OCI-LY7 (cell line): ENCODE results near the gene VAT1L. TPM values are rescaled to one million over a fixed set of nuclear protein-coding genes. Genes with fewer than 3 reads are reported as not detected.

Experiments
- BruUV-seq: library from RNA; stranded (reverse); fragments of 400-500 nt; replicated peaks from 2 replicates; lab custom pipeline; 2021; lab: Mats Ljungman, UMichigan
- CTCF ChIA-PET: fragments of 300-600 bp; sonication (Branson Sonifier 250); formaldehyde crosslinking; loops from one replicate; lab custom pipeline; 2022; ENCODE audit warnings: antibody characterized with exemption; ENCODE audit not compliant: unreplicated experiment; lab: Charles Lee
- POLR2A ChIA-PET: fragments of 300-600 bp; sonication (Branson Sonifier 250); formaldehyde crosslinking; loops from one replicate; lab custom pipeline; 2022; ENCODE audit warnings: antibody characterized with exemption; lab: Charles Lee
- DNase-seq: peaks from one replicate; pipeline ENCODE4 v3.0.0-alpha.2; 2015; ENCODE audit warnings: low spot score
- H2AFZ ChIP-seq: fragments of 200-600 bp; sonication (generic), shearing (Covaris generic); 2 replicates; pipeline ENCODE4 v1.6.1; 2014; ENCODE audit warnings: mild to moderate bottlenecking, antibody characterized with exemption, low read length, moderate library complexity
- H3K27ac ChIP-seq: fragments of 200-600 bp; sonication (generic); 2 replicates; pipeline ENCODE4 v1.5.1; 2014; ENCODE audit warnings: mixed run types, low read depth, mild to moderate bottlenecking, moderate library complexity, low read length, inconsistent platforms; ENCODE audit not compliant: poor library complexity, severe bottlenecking
- H3K36me3 ChIP-seq: fragments of 200-600 bp; sonication (generic); 2 replicates; pipeline ENCODE4 v1.6.1; 2014; ENCODE audit warnings: mild to moderate bottlenecking, antibody characterized with exemption, low read length, moderate library complexity, mixed read lengths; ENCODE audit not compliant: insufficient read depth
- H3K4me1 ChIP-seq: fragments of 200-600 bp; sonication (generic); 2 replicates; pipeline ENCODE4 v1.5.1; 2014; ENCODE audit warnings: mild to moderate bottlenecking, low read length; ENCODE audit not compliant: insufficient read depth, poor library complexity, severe bottlenecking
- H3K4me2 ChIP-seq: fragments of 200-600 bp; sonication (generic); 2 replicates; pipeline ENCODE4 v1.6.1; 2014; ENCODE audit warnings: mild to moderate bottlenecking, low read length
- H3K4me3 ChIP-seq: fragments of 200-600 bp; sonication (generic); 2 replicates; pipeline ENCODE4 v1.5.1; 2014; ENCODE audit warnings: mild to moderate bottlenecking, low read depth, low read length; ENCODE audit not compliant: poor library complexity, severe bottlenecking
- H3K79me2 ChIP-seq: fragments of 200-600 bp; sonication (generic); 2 replicates; pipeline ENCODE4 v1.6.1; 2016; ENCODE audit warnings: low read depth, mild to moderate bottlenecking, low read length, moderate library complexity, mixed read lengths; ENCODE audit not compliant: insufficient read depth
- H3K9me2 ChIP-seq: fragments of 200-600 bp; sonication (generic); 2 replicates; pipeline ENCODE4 v1.6.1; 2016; ENCODE audit warnings: mild to moderate bottlenecking, low read length, mixed read lengths; ENCODE audit not compliant: insufficient read depth
- H3K9me3 ChIP-seq: fragments of 200-600 bp; sonication (generic); 2 replicates; pipeline ENCODE4 v1.6.1; 2014; ENCODE audit warnings: mild to moderate bottlenecking, mixed run types, low read length, mixed read lengths
- H4K20me1 ChIP-seq: fragments of 200-600 bp; sonication (generic); 2 replicates; pipeline ENCODE4 v1.6.1; 2014; ENCODE audit warnings: mild to moderate bottlenecking, antibody characterized with exemption, low read length, moderate library complexity, mixed read lengths; ENCODE audit not compliant: insufficient read depth
- CTCF ChIP-seq: fragments of 200-600 bp; sonication (generic); conservative IDR thresholded peaks from 2 replicates; pipeline ENCODE4 v1.5.1; 2014; ENCODE audit warnings: mild to moderate bottlenecking, antibody characterized with exemption, low read length, moderate library complexity, mixed read lengths
- EZH2phosphoT487 ChIP-seq: fragments of 200-600 bp; sonication (generic); IDR thresholded peaks from 2 replicates; pipeline ENCODE4 v1.6.1; 2018; ENCODE audit warnings: low read depth, borderline replicate concordance, mild to moderate bottlenecking, mixed run types, antibody characterized with exemption, low read length, moderate library complexity, mixed read lengths
- intact Hi-C: fragments of 100-400 bp; cut with micrococcal nuclease; formaldehyde crosslinking; loops from one replicate; pipeline ENCODE4 v1.10.0; 2022; ENCODE audit not compliant: unreplicated experiment
- total RNA-seq, 2 experiments: library from RNA; depleted of rRNA in 1 of 2; stranded (reverse); fragments of >200 nt in 1 of 2; shearing (Covaris generic) in 1 of 2; gene quantifications; 2 replicates each; pipeline ENCODE4 v1.2.3, GENCODE V29; 2014 to 2022

VAT1L gene
- total RNA-seq, 2 experiments from 2014 or later, result not detected

GRCh38 chr16:77939968-77940367 lies 151.6 kb downstream of the VAT1L start:
- Histone ChIP-seq H2AFZ (no peak overlapping the region), H3K4me2 (no peak overlapping the region), H3K79me2 (no peaks in the 10 kb centered on the region), H3K36me3 (no peaks in the 10 kb centered on the region), H3K4me1 (no peaks in the 10 kb centered on the region), H3K4me3 (no peak overlapping the region), H3K27ac (no peak overlapping the region), H4K20me1 (no peaks in the 10 kb centered on the region), H3K9me2 (no peaks in the 10 kb centered on the region), H3K9me3 (no peaks in the 10 kb centered on the region)
- no peak for DNase-seq
- TF ChIP-seq EZH2phosphoT487 (no peak), CTCF (no peak)
- ChIA-PET POLR2A (interaction anchor here (0.5 to 0.7 kb wide), 3 partner anchors 19 to 1843 kb away, joined by 3 to 6 read pairs (median 5); no protein-coding TSS in a partner anchor), CTCF (no interaction called here)
- intact Hi-C loops, result no loop called here
- BruUV-seq, result no TSS peak

- Histone ChIP-seq H2AFZ (no peak overlapping the region), H3K9me3 (no peaks in the 10 kb centered on the region), H3K79me2 (no peaks in the 10 kb centered on the region), H3K4me1 (no peaks in the 10 kb centered on the region), H3K9me2 (no peaks in the 10 kb centered on the region), H3K27ac (no peak overlapping the region), H3K36me3 (no peaks in the 10 kb centered on the region), H3K4me2 (no peak overlapping the region), H3K4me3 (no peak overlapping the region), H4K20me1 (no peaks in the 10 kb centered on the region)
- intact Hi-C loops, result no loop called here
- CTCF ChIA-PET, result no interaction called here
- DNase-seq, result no peak
- TF ChIP-seq EZH2phosphoT487 (no peak), CTCF (no peak)
- no TSS peak for BruUV-seq
- POLR2A ChIA-PET, result interaction anchor here (0.5 kb wide), 1 partner anchor 1446 kb away, joined by 4 read pairs; no protein-coding TSS in a partner anchor
Measured at GRCh38 chr16:77943801-77944200, 155.4 kb downstream of the VAT1L start.

- Histone ChIP-seq H3K4me2 (no peak overlapping the region), H3K9me2 (no peaks in the 10 kb centered on the region), H4K20me1 (no peaks in the 10 kb centered on the region), H3K79me2 (no peaks in the 10 kb centered on the region), H3K9me3 (no peaks in the 10 kb centered on the region), H3K27ac (no peak overlapping the region), H2AFZ (no peak overlapping the region), H3K36me3 (no peaks in the 10 kb centered on the region), H3K4me1 (no peaks in the 10 kb centered on the region), H3K4me3 (no peak overlapping the region)
- BruUV-seq, result no TSS peak
- TF ChIP-seq EZH2phosphoT487 (no peak), CTCF (no peak)
- DNase-seq, result no peak
- POLR2A ChIA-PET, result interaction anchor here (0.6 kb wide), 2 partner anchors 45 to 125 kb away, joined by 4 to 5 read pairs; no protein-coding TSS in a partner anchor
- intact Hi-C loops, result no loop called here
- CTCF ChIA-PET, result no interaction called here
Measured at GRCh38 chr16:77944631-77945030, 156.3 kb downstream of the VAT1L start.
